SK-N-MC (cell line): ENCODE measurements around the gene POLR1A.

Experiments used
- DNase-seq: peaks from one replicate; pipeline ENCODE4 v3.0.0-alpha.2; 2011; ENCODE audit warnings: low read depth, low spot score
- H3K27ac ChIP-seq: fragments of 200-600 bp; sonication (generic); 2 replicates; pipeline ENCODE4 v1.5.1; 2016; ENCODE audit warnings: mixed run types
- H3K36me3 ChIP-seq: fragments of 200-600 bp; sonication (generic); 2 replicates; pipeline ENCODE4 v1.6.1; 2017; ENCODE audit warnings: antibody characterized with exemption, low read length, mixed read lengths; ENCODE audit not compliant: insufficient read depth
- H3K4me3 ChIP-seq: fragments of 200-600 bp; sonication (generic); 2 replicates; pipeline ENCODE4 v1.5.1; 2016
- H3K9ac ChIP-seq: fragments of 200-600 bp; sonication (generic); 2 replicates; pipeline ENCODE4 v1.8.0; 2017; ENCODE audit warnings: mixed run types, mixed read lengths; ENCODE audit not compliant: insufficient read length
- H3K9me3 ChIP-seq: fragments of 200-600 bp; sonication (generic); 2 replicates; pipeline ENCODE4 v1.6.1; 2017; ENCODE audit warnings: low read depth, mild to moderate bottlenecking, antibody characterized with exemption, low read length, moderate library complexity, mixed read lengths
- EZH2 ChIP-seq: fragments of 200-600 bp; sonication (generic); IDR thresholded peaks from one replicate; pipeline ENCODE4 v1.6.1; 2017; ENCODE audit warnings: antibody characterized with exemption
- FOXP2 ChIP-seq: optimal IDR thresholded peaks from 2 replicates; pipeline ENCODE3; 2011; ENCODE audit warnings: mild to moderate bottlenecking, moderate library complexity; ENCODE audit not compliant: insufficient read depth; ENCODE audit errors: extremely low read length, control extremely low read depth
- POLR2AphosphoS5 ChIP-seq: IDR thresholded peaks from 2 replicates; pipeline ENCODE4 v1.6.1; 2012; ENCODE audit warnings: mild to moderate bottlenecking, low read depth, low read length, borderline replicate concordance

Gene POLR1A

GRCh38 chr2:86138736-86139625 is 33.3 kb upstream of the POLR1A start:
- H3K9ac ChIP-seq = no peak overlapping the region
- peaks cover 88% of the 10 kb centered on the region for H3K36me3 ChIP-seq
- H3K27ac ChIP-seq = no peak overlapping the region
- no peak overlapping the region for H3K4me3 ChIP-seq
- DNase-seq = no peak
- no peaks in the 10 kb centered on the region for H3K9me3 ChIP-seq
- TF ChIP-seq FOXP2 = no peak
- TF ChIP-seq POLR2AphosphoS5 = no peak
- no peak for TF ChIP-seq EZH2

DNA sequence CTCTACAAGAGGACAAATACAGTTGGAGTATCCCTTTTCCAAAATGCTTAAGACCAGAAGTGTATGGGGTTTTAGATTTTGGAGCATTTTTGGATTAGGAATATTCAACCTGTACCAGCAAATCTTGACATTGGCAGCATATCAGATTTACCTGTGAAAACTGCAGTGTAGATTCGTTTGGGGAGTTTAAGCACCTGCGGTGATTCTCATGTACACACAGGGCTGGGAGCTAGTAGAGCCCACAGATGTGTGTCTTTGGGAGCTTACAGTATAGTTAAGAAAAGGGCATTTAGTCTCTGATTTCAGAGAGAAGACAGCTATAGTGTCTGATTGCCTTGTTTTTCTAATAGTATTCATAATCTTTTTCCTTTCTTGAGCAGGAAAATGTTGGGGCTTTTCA is 30.5 kb upstream of the POLR1A start:
- Histone ChIP-seq H3K9me3 (no peaks in the 10 kb centered on the region), H3K9ac (no peak overlapping the region), H3K4me3 (no peak overlapping the region), H3K27ac (no peak overlapping the region), H3K36me3 (peaks cover 93% of the 10 kb centered on the region)
- no peak for DNase-seq
- TF ChIP-seq EZH2 = no peak
- no peak for TF ChIP-seq FOXP2
- no peak for TF ChIP-seq POLR2AphosphoS5

DNA sequence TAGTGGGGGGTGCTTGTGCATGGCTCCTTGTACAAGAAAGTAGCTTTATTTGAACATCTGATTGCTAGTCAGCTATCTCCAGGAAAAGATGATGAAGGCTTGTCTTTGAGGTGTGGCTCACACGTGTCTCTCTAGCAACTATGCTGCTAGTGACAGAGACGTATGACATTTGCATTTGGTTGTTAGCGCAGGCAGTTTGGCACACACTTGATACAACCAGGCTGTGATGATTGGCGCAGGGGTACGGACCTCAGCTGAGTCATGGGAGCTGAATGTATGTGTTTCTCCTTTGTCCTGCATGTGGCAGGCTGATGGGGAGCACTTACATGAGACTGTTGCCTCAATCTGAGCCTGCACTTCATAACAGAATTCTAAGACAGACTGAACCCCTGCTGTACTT is 30.0 kb upstream of the POLR1A start:
- Histone ChIP-seq H3K27ac (no peak overlapping the region), H3K36me3 (peaks cover 93% of the 10 kb centered on the region), H3K4me3 (no peak overlapping the region), H3K9ac (no peak overlapping the region), H3K9me3 (no peaks in the 10 kb centered on the region)
- TF ChIP-seq FOXP2 = no peak
- TF ChIP-seq EZH2 = no peak
- TF ChIP-seq POLR2AphosphoS5 = no peak
- DNase-seq = no peak

DNA sequence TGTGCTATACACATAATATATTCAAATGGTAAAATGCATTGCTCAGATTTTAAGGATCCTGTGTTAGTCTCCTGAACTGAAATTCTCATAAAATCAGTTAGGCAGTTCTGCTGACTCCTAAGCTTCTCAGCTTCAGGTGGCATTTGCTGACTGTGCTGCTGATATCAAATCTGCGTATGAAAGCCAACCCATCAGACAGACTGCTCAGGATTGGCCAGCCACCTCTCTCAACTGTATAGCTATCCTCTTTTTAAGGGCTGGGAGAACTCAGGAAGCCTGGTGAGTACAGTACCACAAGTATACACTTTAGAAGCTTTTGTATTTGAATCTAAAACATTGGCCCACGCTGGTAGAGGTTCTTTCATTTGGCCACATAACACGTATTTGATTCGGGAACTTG is 29.0 kb upstream of the POLR1A start:
- Histone ChIP-seq H3K9me3 (no peaks in the 10 kb centered on the region), H3K4me3 (no peak overlapping the region), H3K9ac (no peak overlapping the region), H3K36me3 (peaks cover 100% of the 10 kb centered on the region), H3K27ac (no peak overlapping the region)
- no peak for DNase-seq
- no peak for TF ChIP-seq FOXP2
- TF ChIP-seq POLR2AphosphoS5 = no peak
- TF ChIP-seq EZH2 = no peak

DNA sequence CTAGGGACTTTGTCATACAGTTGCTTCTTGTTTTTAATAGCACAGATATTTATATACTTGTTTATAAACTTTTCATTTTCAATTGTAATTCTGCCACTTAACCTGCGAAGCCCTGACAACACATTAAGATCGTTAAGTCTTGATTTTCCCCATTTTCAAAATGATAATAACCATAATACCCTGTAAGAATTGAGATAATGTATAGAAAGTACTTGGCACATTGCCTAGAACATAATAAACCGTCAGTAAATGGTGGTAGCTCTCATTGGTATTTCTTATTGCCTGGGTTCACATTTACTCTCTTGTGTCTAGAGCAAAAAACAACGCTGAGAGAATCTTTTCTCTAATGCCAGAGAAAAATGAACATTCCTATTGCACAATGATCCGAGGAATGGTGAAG is 19.0 kb upstream of the POLR1A start:
- no peak for TF ChIP-seq FOXP2
- no peak for TF ChIP-seq EZH2
- TF ChIP-seq POLR2AphosphoS5 = no peak
- Histone ChIP-seq H3K27ac (no peak overlapping the region), H3K4me3 (no peak overlapping the region), H3K9me3 (no peaks in the 10 kb centered on the region), H3K9ac (no peak overlapping the region), H3K36me3 (peaks cover 99% of the 10 kb centered on the region)
- no peak for DNase-seq

GRCh38 chr2:86123328-86123925 is 17.7 kb upstream of the POLR1A start:
- no peak for DNase-seq
- H3K27ac ChIP-seq = no peak overlapping the region

GRCh38 chr2:86118130-86118529 is 12.4 kb upstream of the POLR1A start:
- Histone ChIP-seq H3K36me3 (peaks cover 98% of the 10 kb centered on the region), H3K4me3 (no peak overlapping the region), H3K9me3 (no peaks in the 10 kb centered on the region), H3K27ac (no peak overlapping the region), H3K9ac (no peak overlapping the region)
- no peak for DNase-seq
- TF ChIP-seq POLR2AphosphoS5 (no peak), EZH2 (no peak), FOXP2 (no peak)

More at GRCh38 chr2:86123328-86123925, 17.7 kb upstream of the POLR1A start:
- Histone ChIP-seq H3K9ac (no peak overlapping the region), H3K36me3 (peaks cover 100% of the 10 kb centered on the region), H3K9me3 (no peaks in the 10 kb centered on the region), H3K4me3 (no peak overlapping the region)
- TF ChIP-seq POLR2AphosphoS5 = no peak
- no peak for TF ChIP-seq FOXP2
- no peak for TF ChIP-seq EZH2

- peaks cover 68% of the 10 kb centered on the region for H3K36me3 ChIP-seq
- peak overlapping the region; percentile 97 for H3K4me3 ChIP-seq
- no peak for DNase-seq
- H3K9me3 ChIP-seq = peaks cover 10% of the 10 kb centered on the region
- no peak overlapping the region for H3K27ac ChIP-seq
- H3K9ac ChIP-seq = peak overlapping the region; percentile 99
- no peak for TF ChIP-seq EZH2
- no peak for TF ChIP-seq FOXP2
- no peak for TF ChIP-seq POLR2AphosphoS5
These were observed 1.3 kb upstream of the POLR1A start for GRCh38 chr2:86107031-86107430.
